Measurements from ENCODE around the gene AP5Z1. TPM values are rescaled to one million over a fixed set of nuclear protein-coding genes. Genes with fewer than 3 reads are reported as not detected.

Gene AP5Z1
- total RNA-seq, 1 experiment from 2014 or later, result 38.3 TPM

DNA sequence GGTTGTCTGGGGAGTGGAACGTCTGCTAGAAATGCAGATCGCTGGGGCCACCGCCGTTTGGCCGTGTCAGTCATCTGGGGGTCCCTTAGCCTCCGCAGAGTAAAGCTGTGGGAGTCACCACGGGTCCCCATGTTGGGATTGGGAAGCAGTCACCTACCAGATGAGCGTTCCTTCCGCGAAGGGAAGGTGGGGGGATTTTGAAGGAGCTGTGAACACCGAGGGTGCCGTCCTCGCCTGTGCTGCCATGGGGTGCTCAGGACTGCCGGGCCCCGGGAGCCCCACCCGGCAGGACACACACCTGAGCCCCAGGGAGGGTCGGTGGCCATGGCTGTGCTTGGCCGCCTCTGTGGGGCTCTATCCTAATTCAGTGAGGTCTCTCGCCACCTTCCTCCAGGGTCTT lies 46.2 kb upstream of the AP5Z1 start:
- Histone ChIP-seq H3K79me2 (ENCODE audit: insufficient read depth, low read length) (no peaks in the 10 kb centered on the region), H3K27me3 (ENCODE audit: insufficient read depth, low read length) (no peaks in the 10 kb centered on the region), H3K9me3 (ENCODE audit: control insufficient read depth, low read depth, low read length) (no peaks in the 10 kb centered on the region), H2BK15ac (ENCODE audit: low read depth, low read length) (no peak overlapping the region), H3K27ac (ENCODE audit: insufficient read length, low read depth, low read length) (no peak overlapping the region), H2BK120ac (ENCODE audit: low read depth, low read length, poor library complexity, severe bottlenecking) (no peak overlapping the region), H3K56ac (ENCODE audit: insufficient read length, low read depth, low read length) (no peak overlapping the region), H3K9ac (ENCODE audit: extremely low read depth, insufficient read length, low read length) (no peak overlapping the region), H2AFZ (ENCODE audit: low read length) (no peak overlapping the region), H2BK12ac (ENCODE audit: insufficient read length, low read depth, low read length) (no peak overlapping the region), H3K23ac (ENCODE audit: insufficient read length, low read depth, low read length) (no peak overlapping the region), H3K14ac (ENCODE audit: insufficient read depth, low read length) (no peak overlapping the region), H3T11ph (ENCODE audit: low read length) (no peak overlapping the region), H2AK5ac (ENCODE audit: insufficient read length, low read length) (no peak overlapping the region), H3K4me1 (ENCODE audit: insufficient read depth, low read length) (no peaks in the 10 kb centered on the region), H4K8ac (replicated peaks; ENCODE audit: insufficient read length, low read depth, low read length) (no peak overlapping the region), H4K91ac (ENCODE audit: insufficient read length, low read depth, low read length) (no peak overlapping the region), H3K23me2 (ENCODE audit: insufficient read length, low read depth, low read length, poor library complexity, severe bottlenecking) (no peaks in the 10 kb centered on the region), H4K20me1 (ENCODE audit: control insufficient read depth, insufficient read depth, insufficient read length) (no peaks in the 10 kb centered on the region), H2BK5ac (ENCODE audit: insufficient read length, low read length) (no peak overlapping the region), H3K18ac (ENCODE audit: insufficient read length, low read depth, low read length) (no peak overlapping the region), H3K4ac (ENCODE audit: low read depth, low read length) (no peak overlapping the region), H4K5ac (ENCODE audit: insufficient read length, low read depth, low read length) (no peak overlapping the region), H3K79me1 (ENCODE audit: insufficient read depth, low read depth, low read length, poor library complexity, severe bottlenecking) (no peaks in the 10 kb centered on the region), H2BK20ac (ENCODE audit: low read depth, low read length, poor library complexity, severe bottlenecking) (no peak overlapping the region), H3K4me2 (ENCODE audit: insufficient read depth, insufficient read length, low read length) (no peak overlapping the region)
- no peak overlapping the region for H3K27ac Mint-ChIP-seq
- WGBS (ENCODE audit: extremely low coverage, insufficient read length, low lambda C conversion rate), result no CpG with 5 or more reads among the region's 19 CpGs
- no peaks in the 10 kb centered on the region for H3K9me3 Mint-ChIP-seq
- H3K4me3 Mint-ChIP-seq, result no peak overlapping the region
- TF ChIP-seq CTCF (conservative IDR thresholded peaks at IDR 0.05), result no peak
- DNase-seq, result no peak
- peaks cover 4 to 9% of the 10 kb centered on the region in 2 experiments; a peak in 3 of 4 replicates for H3K4me1 Mint-ChIP-seq
- peaks cover 7% of the 10 kb centered on the region; the same call in 1 of the 2 replicates for H3K27me3 Mint-ChIP-seq (ENCODE audit: low read depth)
- H3K36me3 Mint-ChIP-seq (ENCODE audit: insufficient read depth in 1 of 3, low read depth in 3 of 3), result peaks cover 0 to 1% (median 0%) of the 10 kb centered on the region in 3 experiments; a peak in 1 of 7 replicates

Measured in H9 (cell line).